A673 (cell line): ENCODE results near the gene COL5A1. TPM values are rescaled to one million over a fixed set of nuclear protein-coding genes. Genes with fewer than 3 reads are reported as not detected.
A peak's percentile ranks its signal among the peaks of the same experiment; 100 is the strongest.

Experiments used
- BruUV-seq: library from RNA; stranded (reverse); fragments of 400-500 nt; replicated peaks from 2 replicates; lab custom pipeline; 2021; lab: Mats Ljungman, UMichigan
- CTCF ChIA-PET: fragments of 300-600 bp; sonication (Branson Sonifier 250); formaldehyde crosslinking; loops from one replicate; lab custom pipeline; 2022; ENCODE audit warnings: antibody characterized with exemption; lab: Charles Lee
- POLR2A ChIA-PET: fragments of 300-600 bp; sonication (Branson Sonifier 250); formaldehyde crosslinking; loops from one replicate; lab custom pipeline; 2022; ENCODE audit warnings: antibody characterized with exemption; ENCODE audit not compliant: low non-redundant PET; lab: Charles Lee
- DNase-seq: peaks from one replicate; pipeline ENCODE4 v3.0.0-alpha.2; 2015; ENCODE audit warnings: low spot score
- H3K27ac ChIP-seq: fragments of 200-600 bp; sonication (generic); 2 replicates; pipeline ENCODE4 v1.5.1; 2016; ENCODE audit warnings: mixed run types, low read depth, mild to moderate bottlenecking, mixed read lengths, antibody characterized with exemption, low read length; ENCODE audit not compliant: poor library complexity, severe bottlenecking
- H3K27me3 ChIP-seq: fragments of 200-600 bp; sonication (generic); replicated peaks from 2 replicates; pipeline ENCODE4 v1.6.1; 2017; ENCODE audit warnings: mixed run types, low read depth, mild to moderate bottlenecking, mixed read lengths, antibody characterized with exemption, low read length; ENCODE audit not compliant: insufficient read depth, poor library complexity
- H3K36me3 ChIP-seq: fragments of 200-600 bp; sonication (generic); 2 replicates; pipeline ENCODE4 v1.6.1; 2016; ENCODE audit warnings: mixed run types, mild to moderate bottlenecking, mixed read lengths, antibody characterized with exemption, low read length; ENCODE audit not compliant: insufficient read depth, poor library complexity, severe bottlenecking
- H3K4me1 ChIP-seq: fragments of 200-600 bp; sonication (generic); 2 replicates; pipeline ENCODE4 v1.6.1; 2017; ENCODE audit warnings: mixed run types, mild to moderate bottlenecking, mixed read lengths, antibody characterized with exemption, low read length; ENCODE audit not compliant: insufficient read depth, poor library complexity, severe bottlenecking
- H3K4me3 ChIP-seq: fragments of 200-600 bp; sonication (generic); 2 replicates; pipeline ENCODE4 v1.5.1; 2016; ENCODE audit warnings: low read depth, mixed run types, mild to moderate bottlenecking, mixed read lengths, low read length; ENCODE audit not compliant: poor library complexity, severe bottlenecking
- H3K9me3 ChIP-seq: fragments of 200-600 bp; sonication (generic); 2 replicates; pipeline ENCODE4 v1.6.1; 2016; ENCODE audit warnings: mixed run types, low read depth, mild to moderate bottlenecking, mixed read lengths, antibody characterized with exemption, low read length; ENCODE audit not compliant: poor library complexity, severe bottlenecking
- EZH2 ChIP-seq: fragments of 200-600 bp; sonication (generic); IDR thresholded peaks from 2 replicates; pipeline ENCODE4 v1.6.1; 2017; ENCODE audit warnings: borderline replicate concordance, low read depth, mild to moderate bottlenecking, mixed read lengths, antibody characterized with exemption, low read length; ENCODE audit not compliant: poor library complexity, severe bottlenecking
- intact Hi-C: fragments of 100-400 bp; cut with micrococcal nuclease; formaldehyde crosslinking; loops from one replicate; pipeline ENCODE4 v1.10.0; 2022; ENCODE audit not compliant: unreplicated experiment
- total RNA-seq: library from RNA; stranded (reverse); gene quantifications from 2 replicates; pipeline ENCODE4 v1.2.3, GENCODE V29; 2021
- TF ChIP-seq, protein P1 (sequence below): fragments of 300-800, 200-600 bp; sonication (generic); conservative IDR thresholded peaks from 2 replicates; pipeline ENCODE4 v1.5.1; 2017; ENCODE audit warnings: low read depth, mild to moderate bottlenecking, antibody characterized with exemption, low read length, moderate library complexity, mixed read lengths

Gene COL5A1
- total RNA-seq, 1 experiment from 2014 or later = 33.6 TPM

- no peak overlapping the region for H3K4me3 ChIP-seq
- H3K4me1 ChIP-seq = no peaks in the 10 kb centered on the region
- ChIA-PET CTCF (no interaction called here), POLR2A (no interaction called here)
- H3K36me3 ChIP-seq = no peaks in the 10 kb centered on the region
- intact Hi-C loops = no loop called here
- TF ChIP-seq EZH2 = no peak
- TF ChIP-seq, protein P1, sequence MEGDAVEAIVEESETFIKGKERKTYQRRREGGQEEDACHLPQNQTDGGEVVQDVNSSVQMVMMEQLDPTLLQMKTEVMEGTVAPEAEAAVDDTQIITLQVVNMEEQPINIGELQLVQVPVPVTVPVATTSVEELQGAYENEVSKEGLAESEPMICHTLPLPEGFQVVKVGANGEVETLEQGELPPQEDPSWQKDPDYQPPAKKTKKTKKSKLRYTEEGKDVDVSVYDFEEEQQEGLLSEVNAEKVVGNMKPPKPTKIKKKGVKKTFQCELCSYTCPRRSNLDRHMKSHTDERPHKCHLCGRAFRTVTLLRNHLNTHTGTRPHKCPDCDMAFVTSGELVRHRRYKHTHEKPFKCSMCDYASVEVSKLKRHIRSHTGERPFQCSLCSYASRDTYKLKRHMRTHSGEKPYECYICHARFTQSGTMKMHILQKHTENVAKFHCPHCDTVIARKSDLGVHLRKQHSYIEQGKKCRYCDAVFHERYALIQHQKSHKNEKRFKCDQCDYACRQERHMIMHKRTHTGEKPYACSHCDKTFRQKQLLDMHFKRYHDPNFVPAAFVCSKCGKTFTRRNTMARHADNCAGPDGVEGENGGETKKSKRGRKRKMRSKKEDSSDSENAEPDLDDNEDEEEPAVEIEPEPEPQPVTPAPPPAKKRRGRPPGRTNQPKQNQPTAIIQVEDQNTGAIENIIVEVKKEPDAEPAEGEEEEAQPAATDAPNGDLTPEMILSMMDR = no peak
- BruUV-seq = no TSS peak
- no peak overlapping the region for H3K27ac ChIP-seq
- DNase-seq = no peak
- no peaks in the 10 kb centered on the region for H3K27me3 ChIP-seq
- no peaks in the 10 kb centered on the region for H3K9me3 ChIP-seq
Measured at GRCh38 chr9:134879664-134880483, 238.3 kb downstream of the COL5A1 start.

- CTCF ChIA-PET = no interaction called here
- POLR2A ChIA-PET = no interaction called here
Measured at GRCh38 chr9:134880484-134881312, 239.1 kb downstream of the COL5A1 start, which contains the start of gene FCN2. Gene FCN2 (plus strand): TSS chr9:134880810. CDS start chr9:134880822, 12 bp downstream.

DNA sequence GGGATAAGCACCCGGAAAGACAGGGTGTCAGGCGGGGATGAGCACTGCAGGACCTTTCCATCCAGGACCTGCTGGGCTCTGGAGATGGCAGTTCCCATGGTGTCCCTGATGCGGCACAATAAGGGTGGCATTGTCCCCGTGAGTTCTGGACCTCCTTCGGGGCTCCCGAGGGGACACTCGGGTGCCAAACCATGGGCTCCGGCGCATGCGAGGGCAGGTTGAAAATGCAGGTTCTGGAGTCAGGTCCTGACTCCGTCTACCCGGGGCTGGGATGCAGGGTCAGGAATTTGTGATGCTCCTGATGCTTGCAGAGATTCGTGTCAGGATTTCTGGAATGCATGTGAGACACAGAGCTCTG, 239.7 kb downstream of the COL5A1 start:
- Histone ChIP-seq H3K36me3 (no peaks in the 10 kb centered on the region), H3K27me3 (no peaks in the 10 kb centered on the region), H3K27ac (no peak overlapping the region), H3K4me3 (no peak overlapping the region), H3K9me3 (no peaks in the 10 kb centered on the region), H3K4me1 (no peaks in the 10 kb centered on the region)
- no peak for DNase-seq
- POLR2A ChIA-PET = no interaction called here
- intact Hi-C loops = no loop called here
- no TSS peak for BruUV-seq
- CTCF ChIA-PET = no interaction called here
- TF ChIP-seq, protein P1 = no peak
- TF ChIP-seq EZH2 = no peak

More at GRCh38 chr9:134880484-134881312, 239.1 kb downstream of the COL5A1 start, which contains the start of gene FCN2:
- no TSS peak for BruUV-seq
- Histone ChIP-seq H3K9me3 (no peaks in the 10 kb centered on the region), H3K4me3 (no peak within 1 kb of the TSS), H3K36me3 (no peaks in the 10 kb centered on the region), H3K27ac (no peak within 1 kb of the TSS), H3K27me3 (no peaks in the 10 kb centered on the region), H3K4me1 (no peaks in the 10 kb centered on the region)
- peak; percentile 19 for DNase-seq
- intact Hi-C loops = no loop called here
- no peak for TF ChIP-seq EZH2
- TF ChIP-seq, protein P1 = no peak
